Activated CD4-positive, alpha-beta T cell treated with anti-CD3 and anti-CD28 coated beads, Interleukin-2, amount 50 U/mL, for 1 hour (primary cell): ENCODE results near the gene CLTCL1.
"Not testable (repeated sequence)": the region's sequence is repeated elsewhere in the genome, so short reads cannot be mapped to it uniquely, and the experiment has no call there.

ENCODE experiments used
- DNase-seq: peaks from one replicate; pipeline ENCODE4 v3.0.0-alpha.2; 2020

The CLTCL1 gene

GRCh38 chr22:19174106-19175025 is 117.2 kb downstream of the CLTCL1 start:
- DNase-seq = no peak

DNA sequence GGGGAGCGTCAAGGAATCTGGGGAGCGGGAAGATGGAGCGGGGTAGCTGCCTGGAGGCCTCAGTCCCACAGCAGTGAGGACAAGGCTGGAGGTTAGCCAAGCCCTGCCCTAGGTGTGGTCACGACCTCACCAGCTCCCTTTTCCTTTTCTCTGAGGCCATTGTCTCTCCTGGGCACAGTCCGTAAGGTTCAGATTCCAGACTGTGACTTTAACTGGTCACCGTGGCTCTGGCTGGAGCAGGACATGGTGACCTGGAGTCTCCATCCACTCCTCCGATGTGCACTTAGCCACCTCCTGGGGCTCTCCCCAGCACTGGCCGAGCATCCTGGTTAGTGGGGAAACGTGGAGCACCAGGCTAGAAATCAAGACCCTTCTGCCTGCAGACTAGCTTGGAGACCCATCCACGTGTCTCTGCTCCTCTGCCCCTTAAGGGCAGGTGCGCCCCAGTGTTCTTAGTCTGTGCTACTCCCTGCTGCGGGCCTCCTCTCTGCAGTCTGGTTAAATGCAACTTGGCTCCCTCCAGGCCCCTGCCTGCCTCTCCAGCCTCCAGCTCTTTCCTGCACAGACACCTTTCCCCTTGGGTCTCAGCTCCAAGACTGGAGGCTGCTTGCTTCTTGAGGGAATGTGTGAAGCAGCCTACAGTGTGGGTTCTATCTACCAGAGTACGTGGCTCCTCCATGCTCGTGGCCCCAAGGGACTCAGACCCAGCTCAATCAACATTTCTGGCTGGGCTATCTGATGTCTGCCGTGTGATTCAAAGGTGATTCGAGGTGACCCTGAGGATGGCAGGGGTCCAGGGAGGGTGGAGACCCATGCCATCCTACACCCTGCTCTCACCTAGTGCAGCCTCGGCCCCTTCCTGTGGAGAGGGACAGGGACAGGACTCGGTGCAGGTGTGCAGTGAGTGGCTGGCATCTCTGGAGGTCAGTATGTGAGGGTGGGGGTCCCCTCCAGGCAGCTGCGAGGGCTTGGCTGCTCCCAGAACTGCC is 118.2 kb downstream of the CLTCL1 start:
- DNase-seq = no peak

- DNase-seq = no peak
Measured at GRCh38 chr22:19172213-19173046, 119.1 kb downstream of the CLTCL1 start.

- DNase-seq = no peak
Measured at GRCh38 chr22:19169947-19170318, 121.6 kb downstream of the CLTCL1 start.

DNA sequence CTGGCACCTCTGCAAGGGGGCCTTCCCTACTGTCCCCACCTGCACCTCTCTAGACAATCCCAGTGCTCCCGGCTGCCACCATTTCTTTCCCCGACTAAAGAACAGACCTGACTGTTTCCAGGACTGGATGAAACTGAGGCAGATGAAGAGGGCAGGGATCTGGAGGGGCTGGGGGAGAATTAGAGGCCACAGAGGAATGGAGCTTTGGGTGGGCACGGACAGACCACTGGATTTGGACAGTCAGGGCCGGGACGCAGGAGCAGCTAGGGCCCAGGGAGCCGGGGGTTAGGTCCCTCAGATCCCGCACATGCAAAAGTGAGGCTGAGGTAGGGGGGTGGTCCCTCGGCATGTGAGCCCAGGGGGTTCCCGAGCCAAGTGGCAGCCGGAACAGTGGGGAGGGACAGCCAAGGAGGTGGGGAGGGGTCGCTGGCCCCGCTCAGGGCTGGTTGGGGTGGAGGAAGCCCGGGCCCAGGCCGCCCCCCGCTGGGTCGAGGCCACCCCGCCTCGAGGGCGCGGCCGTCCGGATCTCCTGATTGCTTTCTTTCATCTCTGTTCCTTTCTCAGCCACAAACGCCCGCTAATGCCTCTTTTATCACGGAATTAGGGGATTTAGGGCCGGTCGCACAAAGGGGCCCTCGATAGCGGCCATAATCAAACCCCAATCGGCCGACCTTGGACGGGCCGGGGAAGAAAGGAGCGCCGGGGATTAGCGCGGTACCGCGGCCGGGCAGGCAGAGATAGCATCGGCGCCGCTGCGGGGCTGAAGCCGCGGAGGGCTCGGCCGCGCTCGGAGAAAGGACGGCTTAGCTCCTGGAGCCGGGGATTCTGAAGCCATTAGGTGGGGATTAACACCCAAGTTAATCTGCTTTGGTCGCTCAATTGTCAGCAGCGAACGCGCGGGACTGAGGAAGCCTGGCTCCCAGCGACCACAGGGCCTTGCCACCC is 122.2 kb downstream of the CLTCL1 start:
- no peak for DNase-seq

GRCh38 chr22:19168088-19168890 is 123.2 kb downstream of the CLTCL1 start:
- no peak for DNase-seq

- DNase-seq = no peak
Measured at GRCh38 chr22:19167106-19167869, 124.2 kb downstream of the CLTCL1 start.

GRCh38 chr22:19166421-19166820 is 125.1 kb downstream of the CLTCL1 start:
- no peak for DNase-seq

GRCh38 chr22:19164425-19164824 is 127.1 kb downstream of the CLTCL1 start:
- DNase-seq = no peak

GRCh38 chr22:19158649-19159048 is 132.9 kb downstream of the CLTCL1 start:
- DNase-seq = not testable (repeated sequence)

DNA sequence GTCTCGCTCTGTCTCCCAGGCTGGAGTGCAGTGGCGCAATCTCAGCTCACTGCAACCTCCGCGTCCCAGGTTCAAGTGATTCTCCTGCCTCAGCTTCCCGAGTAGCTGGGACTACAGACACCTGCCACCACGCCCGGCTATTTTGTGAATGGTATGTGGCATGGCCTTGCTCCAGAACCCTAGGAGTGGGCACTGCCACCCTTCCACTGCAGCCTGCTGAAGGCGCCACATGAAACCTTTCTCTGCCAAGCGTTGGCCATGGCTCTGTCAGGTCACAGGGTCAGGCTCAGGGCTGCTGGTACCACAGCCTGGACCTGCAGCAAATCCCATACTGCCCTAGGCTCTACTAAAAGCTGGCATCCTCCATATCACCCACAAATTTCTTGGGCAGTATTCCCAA is 135.4 kb downstream of the CLTCL1 start:
- DNase-seq = not testable (repeated sequence)

DNA sequence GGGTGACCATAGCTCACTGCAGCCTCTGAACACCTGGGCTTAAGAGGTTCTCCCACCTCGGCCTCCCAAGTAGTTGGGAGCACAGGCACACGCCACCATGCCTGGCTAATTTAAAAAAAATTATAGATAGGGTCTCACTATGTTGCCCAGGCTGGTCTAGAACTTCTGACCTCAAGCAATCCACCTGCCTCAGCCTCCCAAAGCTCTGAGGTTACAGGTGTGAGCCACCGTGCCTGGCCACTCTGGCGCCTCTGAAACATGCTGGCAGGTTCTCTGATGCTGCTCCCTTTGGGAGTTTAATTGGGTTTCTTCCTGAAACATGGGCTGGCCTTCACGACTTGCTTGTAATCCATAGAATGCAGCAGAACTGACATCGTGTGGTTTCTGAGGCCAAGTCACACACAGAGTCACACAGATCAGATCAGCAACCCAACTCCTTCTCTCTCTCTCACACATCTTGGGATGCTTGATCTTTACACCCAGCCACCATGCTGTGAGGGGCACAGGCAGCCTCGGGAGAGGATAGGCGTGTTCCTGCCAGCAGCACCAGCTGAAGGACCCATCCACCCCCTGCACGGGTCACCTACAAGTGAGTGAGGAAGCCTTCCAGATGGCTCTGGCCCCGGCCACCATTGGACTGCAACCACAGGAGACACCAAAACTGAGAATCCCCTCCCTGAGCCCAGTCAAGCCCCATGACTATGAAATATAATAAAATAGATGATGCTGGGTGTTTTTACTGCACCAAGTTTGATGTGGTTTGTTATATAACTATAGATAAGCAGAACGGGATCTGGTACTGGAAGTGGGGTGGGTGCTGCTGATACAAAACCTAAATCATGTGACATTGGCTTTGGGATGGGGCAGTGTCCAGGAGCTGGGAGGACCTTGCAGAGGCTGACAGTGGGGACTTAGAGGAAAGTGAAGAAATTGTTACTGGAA is 138.3 kb downstream of the CLTCL1 start:
- DNase-seq = no peak

DNA sequence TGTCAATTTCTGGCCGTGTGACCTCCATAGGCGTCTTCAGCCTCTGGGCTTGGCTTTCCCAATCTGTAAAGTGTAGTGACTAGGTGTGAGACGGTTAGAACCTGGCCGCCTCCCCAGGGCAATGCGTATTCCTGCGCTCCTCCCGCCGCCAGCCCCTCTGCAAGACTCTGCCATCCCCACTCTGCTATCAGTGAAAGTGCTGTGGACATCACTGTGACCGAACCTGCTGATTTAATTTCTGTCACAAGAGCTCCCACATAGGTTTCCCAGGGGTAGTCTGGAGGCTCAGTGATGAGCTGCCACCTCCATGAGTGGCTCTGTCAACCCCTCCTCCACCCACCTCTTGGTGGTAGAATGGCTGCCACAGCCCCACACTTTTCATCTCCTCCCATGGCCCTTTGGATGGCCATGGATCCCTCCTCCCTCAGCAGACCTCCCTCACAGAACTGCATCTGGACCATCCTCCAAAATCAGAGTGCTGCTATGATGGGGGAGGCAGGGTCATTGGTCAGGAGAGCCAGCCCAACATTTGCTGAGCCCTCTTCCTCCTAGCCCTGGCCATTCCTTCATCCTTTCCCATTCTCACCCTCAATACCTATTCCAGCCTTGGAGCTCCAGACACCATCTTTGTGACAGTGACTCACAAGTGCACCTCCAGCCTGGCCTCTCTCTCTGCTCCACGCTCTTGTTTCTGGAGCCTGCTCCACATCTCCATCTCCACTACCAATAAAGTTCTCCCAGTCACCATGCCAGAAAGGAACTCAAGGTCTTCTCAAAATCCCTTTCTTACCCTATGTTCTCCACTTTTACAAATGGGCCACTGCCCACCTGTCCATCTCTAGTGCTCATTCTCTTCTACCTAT is 140.0 kb downstream of the CLTCL1 start:
- DNase-seq = no peak

- DNase-seq = no peak
Measured at GRCh38 chr22:19150482-19151328, 140.8 kb downstream of the CLTCL1 start.

DNA sequence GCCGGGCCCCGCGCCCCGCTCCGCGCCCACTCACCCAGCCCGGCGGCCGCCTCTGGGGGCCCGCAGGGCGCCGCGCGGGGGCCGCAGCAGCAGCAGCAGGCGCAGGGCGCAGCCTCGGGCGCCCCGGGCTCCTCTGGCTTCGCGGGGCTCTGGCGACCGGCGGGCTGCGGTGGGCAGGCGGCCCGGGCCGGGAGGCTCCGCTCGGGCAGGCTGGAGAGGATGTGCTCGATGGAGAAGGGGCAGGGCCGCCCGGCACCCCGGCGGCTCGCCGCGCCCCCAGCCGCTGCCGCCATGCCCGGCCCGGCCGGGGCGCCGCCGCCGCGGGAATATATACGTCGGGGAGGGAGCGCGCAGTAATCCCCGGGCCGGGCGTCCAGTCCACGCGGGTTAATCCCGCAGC is 141.5 kb downstream of the CLTCL1 start, which contains the start of gene GSC2:
TSS of gene GSC2 (minus strand) at position 302 of the 400 bp plus-strand sequence. CDS start at position 293, 9 bp downstream.
- DNase-seq = no peak
